Activated CD8-positive, alpha-beta memory T cell treated with anti-CD3 and anti-CD28 coated beads, Interleukin-2, amount 50 U/mL, for 1 hour (primary cell): Measurements from ENCODE around the gene KRT34.
"Not testable (repeated sequence)": the region's sequence is repeated elsewhere in the genome, so short reads cannot be mapped to it uniquely, and the experiment has no call there.

Experiments used
- DNase-seq: peaks from one replicate; pipeline ENCODE4 v3.0.0-alpha.2; 2020; ENCODE audit errors: extremely low read depth

The KRT34 gene

GRCh38 chr17:41381943-41382342 lies at the start of gene KRT34:
Gene KRT34, minus strand, starts transcription at chr17:41382306. Its CDS starts 60 bp downstream, at chr17:41382246.
- DNase-seq: not testable (repeated sequence)

- DNase-seq: not testable (repeated sequence)
Measured at GRCh38 chr17:41430376-41430775, 48.3 kb upstream of the KRT34 start.

GRCh38 chr17:41429667-41430066 lies 47.6 kb upstream of the KRT34 start:
- no peak for DNase-seq

- DNase-seq: no peak
Measured at GRCh38 chr17:41428591-41429291, 46.6 kb upstream of the KRT34 start.

GRCh38 chr17:41424111-41424635 lies 42.1 kb upstream of the KRT34 start, which contains the start of gene KRT37:
Gene KRT37, minus strand, starts transcription at chr17:41424585. Its CDS starts 62 bp downstream, at chr17:41424523.
- no peak for DNase-seq

GRCh38 chr17:41422586-41422985 lies 40.5 kb upstream of the KRT34 start:
- DNase-seq: not testable (repeated sequence)

GRCh38 chr17:41421617-41422016 lies 39.5 kb upstream of the KRT34 start:
- DNase-seq: no peak

GRCh38 chr17:41421116-41421515 lies 39.0 kb upstream of the KRT34 start:
- DNase-seq: no peak

GRCh38 chr17:41420134-41420533 lies 38.0 kb upstream of the KRT34 start:
- DNase-seq: no peak

GRCh38 chr17:41419716-41420115 lies 37.6 kb upstream of the KRT34 start:
- DNase-seq: no peak

- no peak for DNase-seq
Measured at GRCh38 chr17:41418116-41418860, 36.2 kb upstream of the KRT34 start.

GRCh38 chr17:41417576-41418015 lies 35.5 kb upstream of the KRT34 start:
- no peak for DNase-seq

GRCh38 chr17:41417127-41417526 lies 35.0 kb upstream of the KRT34 start:
- no peak for DNase-seq

- no peak for DNase-seq
Measured at GRCh38 chr17:41416479-41416878, 34.4 kb upstream of the KRT34 start.

- DNase-seq: no peak
Measured at GRCh38 chr17:41415833-41416335, 33.8 kb upstream of the KRT34 start.

- DNase-seq: no peak
Measured at GRCh38 chr17:41415411-41415810, 33.3 kb upstream of the KRT34 start.

GRCh38 chr17:41413982-41414381 lies 31.9 kb upstream of the KRT34 start:
- DNase-seq: no peak

- DNase-seq: no peak
Measured at GRCh38 chr17:41413353-41413957, 31.3 kb upstream of the KRT34 start.

GRCh38 chr17:41411072-41411840 lies 29.1 kb upstream of the KRT34 start:
- DNase-seq: no peak

- no peak for DNase-seq
Measured at GRCh38 chr17:41407226-41407625, 25.1 kb upstream of the KRT34 start.

- DNase-seq: no peak
Measured at GRCh38 chr17:41406205-41406604, 24.1 kb upstream of the KRT34 start.
